Measurements from ENCODE around the gene PPARA. TPM values are rescaled to one million over a fixed set of nuclear protein-coding genes. Genes with fewer than 3 reads are reported as not detected.

PPARA gene
- total RNA-seq, 2 donors from 2014 or later, result 15.4 to 18.6 TPM

DNA sequence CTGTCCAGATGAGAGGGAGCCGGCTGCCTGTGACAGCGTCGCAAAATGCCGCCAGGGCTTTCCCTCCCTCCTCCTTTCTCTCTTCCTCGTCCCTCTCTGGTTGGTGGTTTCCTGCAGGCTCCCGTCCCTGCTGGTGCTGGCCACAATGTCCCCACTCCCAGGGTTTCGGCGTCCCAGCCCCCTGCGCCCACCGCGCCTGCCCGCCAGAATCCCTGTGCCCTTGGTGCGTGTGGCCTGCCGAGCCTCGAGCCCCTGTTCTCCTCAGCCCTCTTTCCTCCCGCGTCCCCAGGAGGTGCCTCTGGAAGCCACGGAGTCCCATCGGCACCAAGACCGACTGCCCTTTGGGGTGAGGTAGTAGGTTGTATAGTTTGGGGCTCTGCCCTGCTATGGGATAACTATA, 37.9 kb upstream of the PPARA start:
- Histone ChIP-seq H3K27ac (ENCODE audit: low read depth, low read length) (no peak overlapping the region), H3K9ac (ENCODE audit: extremely low read depth, low read length, poor library complexity, severe bottlenecking) (no peak overlapping the region), H3K9me3 (ENCODE audit: control insufficient read depth, low read length) (no peaks in the 10 kb centered on the region), H3K4me3 (ENCODE audit: low read length) (no peak overlapping the region), H3K4me1 (ENCODE audit: control insufficient read depth, insufficient read depth, low read length) (no peaks in the 10 kb centered on the region), H3K27me3 (ENCODE audit: control insufficient read depth, insufficient read depth, low read length, poor library complexity, severe bottlenecking) (no peaks in the 10 kb centered on the region), H3K36me3 (ENCODE audit: control insufficient read depth, insufficient read depth, low read length) (no peaks in the 10 kb centered on the region)
- DNase-seq, result no peak
- Mint-ChIP-seq H3K4me3 (no peak overlapping the region), H3K4me1 (peaks cover 4% of the 10 kb centered on the region), H3K9me3 (no peaks in the 10 kb centered on the region), H3K27me3 (ENCODE audit: insufficient read depth) (no peaks in the 10 kb centered on the region), H3K27ac (no peak overlapping the region), H3K36me3 (ENCODE audit: low read depth) (no peaks in the 10 kb centered on the region)
- TF ChIP-seq, protein P1, sequence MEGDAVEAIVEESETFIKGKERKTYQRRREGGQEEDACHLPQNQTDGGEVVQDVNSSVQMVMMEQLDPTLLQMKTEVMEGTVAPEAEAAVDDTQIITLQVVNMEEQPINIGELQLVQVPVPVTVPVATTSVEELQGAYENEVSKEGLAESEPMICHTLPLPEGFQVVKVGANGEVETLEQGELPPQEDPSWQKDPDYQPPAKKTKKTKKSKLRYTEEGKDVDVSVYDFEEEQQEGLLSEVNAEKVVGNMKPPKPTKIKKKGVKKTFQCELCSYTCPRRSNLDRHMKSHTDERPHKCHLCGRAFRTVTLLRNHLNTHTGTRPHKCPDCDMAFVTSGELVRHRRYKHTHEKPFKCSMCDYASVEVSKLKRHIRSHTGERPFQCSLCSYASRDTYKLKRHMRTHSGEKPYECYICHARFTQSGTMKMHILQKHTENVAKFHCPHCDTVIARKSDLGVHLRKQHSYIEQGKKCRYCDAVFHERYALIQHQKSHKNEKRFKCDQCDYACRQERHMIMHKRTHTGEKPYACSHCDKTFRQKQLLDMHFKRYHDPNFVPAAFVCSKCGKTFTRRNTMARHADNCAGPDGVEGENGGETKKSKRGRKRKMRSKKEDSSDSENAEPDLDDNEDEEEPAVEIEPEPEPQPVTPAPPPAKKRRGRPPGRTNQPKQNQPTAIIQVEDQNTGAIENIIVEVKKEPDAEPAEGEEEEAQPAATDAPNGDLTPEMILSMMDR (conservative IDR thresholded peaks at IDR 0.05), result no peak
- 80 to 84% methylated on average over 14 to 20 of the region's 20 CpGs for WGBS, 2 experiments (ENCODE audit: insufficient coverage in 1 of 2, insufficient read length in 1 of 2)

- peaks cover 4% of the 10 kb centered on the region for H3K4me1 Mint-ChIP-seq
- no peaks in the 10 kb centered on the region for H3K9me3 ChIP-seq (ENCODE audit: control insufficient read depth, low read length)
- DNase-seq, result no peak
- H3K4me3 Mint-ChIP-seq, result no peak overlapping the region
- H3K36me3 Mint-ChIP-seq (ENCODE audit: low read depth), result no peaks in the 10 kb centered on the region
- 89 to 90% methylated on average over 14 to 25 of the region's 25 CpGs for WGBS, 2 experiments (ENCODE audit: insufficient coverage in 1 of 2, insufficient read length in 1 of 2)
- H3K36me3 ChIP-seq (ENCODE audit: control insufficient read depth, insufficient read depth, low read length), result no peaks in the 10 kb centered on the region
- no peaks in the 10 kb centered on the region for H3K9me3 Mint-ChIP-seq
- no peaks in the 10 kb centered on the region for H3K27me3 Mint-ChIP-seq (ENCODE audit: insufficient read depth)
- TF ChIP-seq, protein P1 (conservative IDR thresholded peaks at IDR 0.05), result no peak
- no peak overlapping the region for H3K27ac Mint-ChIP-seq
- H3K27me3 ChIP-seq (ENCODE audit: control insufficient read depth, insufficient read depth, low read length, poor library complexity, severe bottlenecking), result no peaks in the 10 kb centered on the region
- H3K27ac ChIP-seq (ENCODE audit: low read depth, low read length), result no peak overlapping the region
- no peak overlapping the region for H3K4me3 ChIP-seq (ENCODE audit: low read length)
- no peak overlapping the region for H3K9ac ChIP-seq (ENCODE audit: extremely low read depth, low read length, poor library complexity, severe bottlenecking)
- no peaks in the 10 kb centered on the region for H3K4me1 ChIP-seq (ENCODE audit: control insufficient read depth, insufficient read depth, low read length)
Measured at GRCh38 chr22:46113110-46113909, 37.0 kb upstream of the PPARA start.

DNA sequence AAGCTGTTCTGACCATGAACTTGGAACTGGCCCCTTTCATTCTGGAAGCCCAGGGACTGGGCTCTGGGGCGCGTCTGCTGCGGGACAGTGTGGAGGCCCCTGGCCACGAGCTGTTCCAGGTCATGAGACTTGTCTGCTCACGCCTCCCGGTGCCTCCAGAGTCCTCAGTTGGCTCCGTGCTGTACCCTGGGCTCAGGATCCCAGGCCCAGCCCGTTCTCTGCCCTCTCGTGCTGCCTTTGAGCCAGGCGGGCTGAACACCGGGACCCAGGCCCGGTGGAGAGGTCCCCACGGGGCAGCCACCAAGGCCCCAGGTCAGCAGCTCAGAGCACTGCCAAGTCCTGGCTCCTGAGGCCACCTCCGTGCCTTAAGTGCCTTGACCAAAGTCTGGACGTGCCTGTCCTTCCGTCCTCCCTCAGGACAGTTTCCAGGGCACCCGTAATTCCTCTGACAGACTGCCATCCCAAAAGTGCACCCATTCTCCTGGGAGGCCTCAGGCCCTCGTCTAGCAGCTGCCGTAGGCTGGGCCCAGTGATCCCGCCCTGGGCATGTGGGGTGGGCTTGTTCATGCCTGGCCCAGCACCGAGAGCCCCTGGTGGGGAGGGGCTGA, 36.3 kb upstream of the PPARA start:
- no peak overlapping the region for H3K27ac ChIP-seq (ENCODE audit: low read depth, low read length)
- no peak for DNase-seq
- 88 to 98% methylated on average over 8 to 21 of the region's 21 CpGs for WGBS, 2 experiments (ENCODE audit: insufficient coverage in 1 of 2, insufficient read length in 1 of 2)

More for the DNA sequence above, 36.3 kb upstream of the PPARA start:
- no peaks in the 10 kb centered on the region for H3K36me3 ChIP-seq (ENCODE audit: control insufficient read depth, insufficient read depth, low read length)
- Mint-ChIP-seq H3K27ac (no peak overlapping the region), H3K27me3 (ENCODE audit: insufficient read depth) (no peaks in the 10 kb centered on the region), H3K36me3 (ENCODE audit: low read depth) (no peaks in the 10 kb centered on the region), H3K4me1 (peaks cover 1% of the 10 kb centered on the region), H3K9me3 (no peaks in the 10 kb centered on the region), H3K4me3 (no peak overlapping the region)
- no peak overlapping the region for H3K4me3 ChIP-seq (ENCODE audit: low read length)
- TF ChIP-seq, protein P1 (conservative IDR thresholded peaks at IDR 0.05), result no peak
- H3K4me1 ChIP-seq (ENCODE audit: control insufficient read depth, insufficient read depth, low read length), result no peaks in the 10 kb centered on the region
- H3K9ac ChIP-seq (ENCODE audit: extremely low read depth, low read length, poor library complexity, severe bottlenecking), result no peak overlapping the region
- H3K9me3 ChIP-seq (ENCODE audit: control insufficient read depth, low read length), result no peaks in the 10 kb centered on the region
- no peaks in the 10 kb centered on the region for H3K27me3 ChIP-seq (ENCODE audit: control insufficient read depth, insufficient read depth, low read length, poor library complexity, severe bottlenecking)
